ENCODE measurements around the gene TSPAN7. TPM values are rescaled to one million over a fixed set of nuclear protein-coding genes. Genes with fewer than 3 reads are reported as not detected.

TSPAN7 gene
- polyA plus RNA-seq, 2 of the 4 experiments (the other 2 are of a cell fraction): 2.5 to 6.1 TPM

DNA sequence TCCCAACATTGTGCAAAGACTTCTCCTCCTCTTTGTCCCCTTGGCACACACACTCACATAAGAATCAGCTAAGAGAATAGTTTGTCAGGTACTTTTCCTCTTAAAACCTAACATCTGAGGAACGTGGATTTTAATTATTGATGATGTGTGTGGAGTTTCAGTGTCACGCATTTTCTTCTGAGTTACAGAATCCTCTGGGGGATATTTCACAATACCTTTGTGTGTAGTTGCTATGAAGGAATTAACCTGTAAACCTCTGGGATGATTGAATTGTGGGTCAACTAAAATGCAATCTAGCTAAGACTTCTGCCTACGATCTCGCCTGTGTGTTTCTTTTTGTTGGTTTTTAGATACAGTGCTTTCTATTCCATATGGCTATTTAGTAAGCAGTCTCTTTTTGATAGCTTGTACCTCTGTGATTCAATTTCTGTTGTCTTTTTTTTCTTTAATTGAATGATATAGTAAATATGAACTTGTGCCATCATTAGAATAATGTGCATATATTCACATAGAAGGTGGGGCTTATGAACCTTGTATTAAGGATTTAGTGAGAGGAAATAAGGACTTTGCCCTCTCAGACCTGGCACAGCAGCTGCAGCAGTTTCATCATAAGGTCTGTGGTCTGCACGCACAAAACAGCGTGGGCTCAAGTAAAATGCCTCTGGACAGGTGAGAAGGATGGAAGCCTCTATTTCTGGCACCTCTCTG lies 99.2 kb downstream of the TSPAN7 start:
- no peaks in the 10 kb centered on the region for H3K9me3 ChIP-seq
- no peak for TF ChIP-seq NPAS2 (CRISPR knock-in tag; IDR thresholded peaks at IDR 0.05; ENCODE audit: borderline replicate concordance)
- TF ChIP-seq, protein P1, sequence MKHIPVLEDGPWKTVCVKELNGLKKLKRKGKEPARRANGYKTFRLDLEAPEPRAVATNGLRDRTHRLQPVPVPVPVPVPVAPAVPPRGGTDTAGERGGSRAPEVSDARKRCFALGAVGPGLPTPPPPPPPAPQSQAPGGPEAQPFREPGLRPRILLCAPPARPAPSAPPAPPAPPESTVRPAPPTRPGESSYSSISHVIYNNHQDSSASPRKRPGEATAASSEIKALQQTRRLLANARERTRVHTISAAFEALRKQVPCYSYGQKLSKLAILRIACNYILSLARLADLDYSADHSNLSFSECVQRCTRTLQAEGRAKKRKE (CRISPR knock-in tag; IDR thresholded peaks at IDR 0.05; ENCODE audit: low read depth): no peak
- no peak for TF ChIP-seq PHF8 (IDR thresholded peaks at IDR 0.05; ENCODE audit: borderline replicate concordance, low read depth)
- TF ChIP-seq, protein P2, sequence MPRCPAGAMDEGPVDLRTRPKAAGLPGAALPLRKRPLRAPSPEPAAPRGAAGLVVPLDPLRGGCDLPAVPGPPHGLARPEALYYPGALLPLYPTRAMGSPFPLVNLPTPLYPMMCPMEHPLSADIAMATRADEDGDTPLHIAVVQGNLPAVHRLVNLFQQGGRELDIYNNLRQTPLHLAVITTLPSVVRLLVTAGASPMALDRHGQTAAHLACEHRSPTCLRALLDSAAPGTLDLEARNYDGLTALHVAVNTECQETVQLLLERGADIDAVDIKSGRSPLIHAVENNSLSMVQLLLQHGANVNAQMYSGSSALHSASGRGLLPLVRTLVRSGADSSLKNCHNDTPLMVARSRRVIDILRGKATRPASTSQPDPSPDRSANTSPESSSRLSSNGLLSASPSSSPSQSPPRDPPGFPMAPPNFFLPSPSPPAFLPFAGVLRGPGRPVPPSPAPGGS (IDR thresholded peaks at IDR 0.05): no peak
- TF ChIP-seq MAZ (IDR thresholded peaks at IDR 0.05; ENCODE audit: borderline replicate concordance, low read depth, low read length): no peak
- no peak for TF ChIP-seq RCOR1 (IDR thresholded peaks at IDR 0.05; ENCODE audit: low read depth, low read length)
- TF ChIP-seq, protein P3, sequence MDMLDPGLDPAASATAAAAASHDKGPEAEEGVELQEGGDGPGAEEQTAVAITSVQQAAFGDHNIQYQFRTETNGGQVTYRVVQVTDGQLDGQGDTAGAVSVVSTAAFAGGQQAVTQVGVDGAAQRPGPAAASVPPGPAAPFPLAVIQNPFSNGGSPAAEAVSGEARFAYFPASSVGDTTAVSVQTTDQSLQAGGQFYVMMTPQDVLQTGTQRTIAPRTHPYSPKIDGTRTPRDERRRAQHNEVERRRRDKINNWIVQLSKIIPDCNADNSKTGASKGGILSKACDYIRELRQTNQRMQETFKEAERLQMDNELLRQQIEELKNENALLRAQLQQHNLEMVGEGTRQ (IDR thresholded peaks at IDR 0.05): no peak
- no peak for TF ChIP-seq KDM5A (IDR thresholded peaks at IDR 0.05)
- no peak for TF ChIP-seq ESRRA (IDR thresholded peaks at IDR 0.05; ENCODE audit: borderline replicate concordance, low read length)
- TF ChIP-seq MAFK (IDR thresholded peaks at IDR 0.05; ENCODE audit: partially characterized antibody): no peak
- TF ChIP-seq, protein P4, sequence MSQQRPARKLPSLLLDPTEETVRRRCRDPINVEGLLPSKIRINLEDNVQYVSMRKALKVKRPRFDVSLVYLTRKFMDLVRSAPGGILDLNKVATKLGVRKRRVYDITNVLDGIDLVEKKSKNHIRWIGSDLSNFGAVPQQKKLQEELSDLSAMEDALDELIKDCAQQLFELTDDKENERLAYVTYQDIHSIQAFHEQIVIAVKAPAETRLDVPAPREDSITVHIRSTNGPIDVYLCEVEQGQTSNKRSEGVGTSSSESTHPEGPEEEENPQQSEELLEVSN (IDR thresholded peaks at IDR 0.05; ENCODE audit: borderline replicate concordance, low read depth): no peak
- no peak for TF ChIP-seq TFCP2L1 (CRISPR knock-in tag; IDR thresholded peaks at IDR 0.05)
- TF ChIP-seq RFX5 (IDR thresholded peaks at IDR 0.05): no peak
- TF ChIP-seq, protein P5, sequence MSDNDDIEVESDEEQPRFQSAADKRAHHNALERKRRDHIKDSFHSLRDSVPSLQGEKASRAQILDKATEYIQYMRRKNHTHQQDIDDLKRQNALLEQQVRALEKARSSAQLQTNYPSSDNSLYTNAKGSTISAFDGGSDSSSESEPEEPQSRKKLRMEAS (IDR thresholded peaks at IDR 0.05): no peak
- TF ChIP-seq HOXB13 (CRISPR knock-in tag; IDR thresholded peaks at IDR 0.05; ENCODE audit: low read depth): no peak
- TF ChIP-seq, protein P6, sequence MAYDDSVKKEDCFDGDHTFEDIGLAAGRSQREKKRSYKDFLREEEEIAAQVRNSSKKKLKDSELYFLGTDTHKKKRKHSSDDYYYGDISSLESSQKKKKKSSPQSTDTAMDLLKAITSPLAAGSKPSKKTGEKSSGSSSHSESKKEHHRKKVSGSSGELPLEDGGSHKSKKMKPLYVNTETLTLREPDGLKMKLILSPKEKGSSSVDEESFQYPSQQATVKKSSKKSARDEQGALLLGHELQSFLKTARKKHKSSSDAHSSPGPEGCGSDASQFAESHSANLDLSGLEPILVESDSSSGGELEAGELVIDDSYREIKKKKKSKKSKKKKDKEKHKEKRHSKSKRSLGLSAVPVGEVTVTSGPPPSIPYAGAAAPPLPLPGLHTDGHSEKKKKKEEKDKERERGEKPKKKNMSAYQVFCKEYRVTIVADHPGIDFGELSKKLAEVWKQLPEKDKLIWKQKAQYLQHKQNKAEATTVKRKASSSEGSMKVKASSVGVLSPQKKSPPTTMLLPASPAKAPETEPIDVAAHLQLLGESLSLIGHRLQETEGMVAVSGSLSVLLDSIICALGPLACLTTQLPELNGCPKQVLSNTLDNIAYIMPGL (CRISPR knock-in tag; IDR thresholded peaks at IDR 0.05; ENCODE audit: borderline replicate concordance): no peak
- no peak for TF ChIP-seq FOSB (CRISPR knock-in tag; IDR thresholded peaks at IDR 0.05)
- no peak for TF ChIP-seq FOSL2 (IDR thresholded peaks at IDR 0.05)
- TF ChIP-seq FOSL2 (CRISPR knock-in tag; IDR thresholded peaks at IDR 0.05): no peak
- FAIRE-seq (peak; percentile 36), ATAC-seq (no peak), DNase-seq (ENCODE audit: low read depth in 1 of 2, low spot score in 1 of 2) (no peak)
- H3K27ac ChIP-seq: no peak overlapping the region
- no peaks in the 10 kb centered on the region for H3K4me1 ChIP-seq
- ChIA-PET CTCF (no interaction called here), POLR2A (no interaction called here)
- no peak overlapping the region for H3K4me2 ChIP-seq
- WGBS (ENCODE audit: missing lambda C conversion rate): 55% methylated on average over 6 of the region's 6 CpGs
- no peak overlapping the region for H3K4me3 ChIP-seq

DNA sequence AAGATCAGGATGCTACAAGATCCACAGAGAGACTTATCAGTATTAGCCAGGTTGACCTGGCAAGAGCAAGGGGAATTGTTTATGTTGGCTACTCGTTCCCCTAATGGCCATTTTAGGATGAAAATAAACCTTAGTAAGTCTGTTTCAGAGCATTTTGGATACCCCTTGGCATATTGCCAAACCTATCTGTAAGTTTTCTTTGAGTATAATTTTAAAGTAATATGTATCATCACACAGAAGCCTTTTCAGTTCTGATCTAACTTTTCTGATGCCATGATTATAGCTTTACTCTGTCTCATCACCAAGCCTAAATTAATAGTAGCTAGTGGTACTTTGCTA lies 99.7 kb downstream of the TSPAN7 start:
- H3K9me3 ChIP-seq: no peaks in the 10 kb centered on the region
- no peak overlapping the region for H3K4me3 ChIP-seq
- CTCF ChIA-PET: interaction anchor here (1.2 kb wide), 1 partner anchor 10 kb away, joined by 4 read pairs; no protein-coding TSS in a partner anchor
- ATAC-seq (no peak), FAIRE-seq (no peak), DNase-seq (ENCODE audit: low read depth in 1 of 2, low spot score in 1 of 2) (no peak)
- no peaks in the 10 kb centered on the region for H3K4me1 ChIP-seq
- H3K4me2 ChIP-seq: no peak overlapping the region
- H3K27ac ChIP-seq: no peak overlapping the region
- WGBS (ENCODE audit: missing lambda C conversion rate): 11% methylated on average over 1 of the region's 1 CpG
- POLR2A ChIA-PET: no interaction called here
- TF ChIP-seq MAFK (IDR thresholded peaks at IDR 0.05; ENCODE audit: partially characterized antibody) (no peak), NFE2L2 (conservative IDR thresholded peaks at IDR 0.05; ENCODE audit: low read length) (no peak), SREBF2 (IDR thresholded peaks at IDR 0.05) (no peak), HEYL (CRISPR knock-in tag; IDR thresholded peaks at IDR 0.05) (no peak), PHF8 (IDR thresholded peaks at IDR 0.05; ENCODE audit: borderline replicate concordance, low read depth) (no peak), HOXB13 (CRISPR knock-in tag; IDR thresholded peaks at IDR 0.05; ENCODE audit: low read depth) (no peak), EHF (CRISPR knock-in tag; IDR thresholded peaks at IDR 0.05) (no peak), EP300 (IDR thresholded peaks at IDR 0.05) (no peak)
- TF ChIP-seq, protein P6 (CRISPR knock-in tag; IDR thresholded peaks at IDR 0.05; ENCODE audit: borderline replicate concordance): no peak
- TF ChIP-seq, protein P1 (CRISPR knock-in tag; IDR thresholded peaks at IDR 0.05; ENCODE audit: low read depth): no peak

Data from A549 (cell line).